Cardiac fibroblast (primary cell): ENCODE measurements around the gene SH3RF3.

Source experiments
- DNase-seq, 2 donors: peaks; one replicate each; pipeline versions ENCODE4 v3.0.0 to v3.0.0-alpha.2; 2010; ENCODE audit warnings: low read depth in 2 of 2
- H3K4me3 ChIP-seq, 2 donors: replicated peaks in 1 of 2; 1 replicate in 1 of 2; 2 replicates in 1 of 2; pipeline ENCODE4 v1.5.1; 2011; ENCODE audit warnings: low read depth in 2 of 2, low read length in 2 of 2, mild to moderate bottlenecking in 2 of 2, moderate library complexity in 1 of 2
- CTCF ChIP-seq: IDR thresholded peaks from one replicate; pipeline ENCODE4 v1.5.1; 2011; ENCODE audit warnings: low read depth, mild to moderate bottlenecking, low read length, inconsistent platforms

SH3RF3 gene

DNA sequence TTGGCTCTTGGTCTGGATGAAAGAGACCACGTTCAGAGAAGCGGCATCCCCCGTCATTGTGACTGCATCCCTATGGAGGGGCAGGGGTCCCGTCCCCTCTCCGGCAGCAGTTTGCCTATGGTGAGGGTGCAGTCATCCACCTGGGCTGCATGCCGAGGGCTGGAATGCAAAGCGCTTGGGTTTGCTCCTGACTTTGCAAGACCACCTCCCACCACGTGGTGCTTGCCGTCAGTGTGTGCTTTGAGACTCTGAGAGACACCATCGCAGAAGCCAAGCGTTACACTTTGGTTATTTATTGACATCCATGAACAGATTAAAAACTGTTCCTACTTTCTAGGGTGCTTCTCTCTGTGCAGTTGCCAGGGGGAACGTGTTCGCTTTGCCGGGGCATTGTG is 59.5 kb downstream of the SH3RF3 start:
- DNase-seq, result no peak
- no peak for TF ChIP-seq CTCF
- H3K4me3 ChIP-seq, result no peak overlapping the region

DNA sequence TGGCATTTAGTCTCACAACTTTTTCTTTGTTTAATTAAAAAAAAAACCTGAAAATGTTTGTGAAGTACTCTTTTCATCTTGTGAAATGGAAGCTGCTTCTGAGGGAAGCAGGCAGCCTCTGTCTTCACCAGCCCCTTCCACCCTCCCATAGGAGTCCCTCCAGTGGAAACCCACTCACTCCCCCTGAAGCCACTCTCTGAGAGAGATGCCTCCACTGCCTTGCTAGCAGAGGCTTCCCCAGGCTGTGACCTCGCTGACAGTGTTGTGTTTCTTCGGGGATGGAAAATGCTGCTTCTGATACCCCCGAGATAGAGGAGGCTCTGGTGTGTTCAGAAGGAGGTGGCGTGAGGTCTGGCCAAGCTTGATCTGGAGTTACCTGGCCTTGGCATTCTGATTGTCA is 59.9 kb downstream of the SH3RF3 start:
- TF ChIP-seq CTCF, result no peak
- no peak for DNase-seq
- H3K4me3 ChIP-seq, result no peak overlapping the region

- no peak overlapping the region for H3K4me3 ChIP-seq
- no peak for TF ChIP-seq CTCF
- DNase-seq, result peak in 1 of 2 donors; percentile 21
These were observed 60.7 kb downstream of the SH3RF3 start for GRCh38 chr2:109189751-109190150.

DNA sequence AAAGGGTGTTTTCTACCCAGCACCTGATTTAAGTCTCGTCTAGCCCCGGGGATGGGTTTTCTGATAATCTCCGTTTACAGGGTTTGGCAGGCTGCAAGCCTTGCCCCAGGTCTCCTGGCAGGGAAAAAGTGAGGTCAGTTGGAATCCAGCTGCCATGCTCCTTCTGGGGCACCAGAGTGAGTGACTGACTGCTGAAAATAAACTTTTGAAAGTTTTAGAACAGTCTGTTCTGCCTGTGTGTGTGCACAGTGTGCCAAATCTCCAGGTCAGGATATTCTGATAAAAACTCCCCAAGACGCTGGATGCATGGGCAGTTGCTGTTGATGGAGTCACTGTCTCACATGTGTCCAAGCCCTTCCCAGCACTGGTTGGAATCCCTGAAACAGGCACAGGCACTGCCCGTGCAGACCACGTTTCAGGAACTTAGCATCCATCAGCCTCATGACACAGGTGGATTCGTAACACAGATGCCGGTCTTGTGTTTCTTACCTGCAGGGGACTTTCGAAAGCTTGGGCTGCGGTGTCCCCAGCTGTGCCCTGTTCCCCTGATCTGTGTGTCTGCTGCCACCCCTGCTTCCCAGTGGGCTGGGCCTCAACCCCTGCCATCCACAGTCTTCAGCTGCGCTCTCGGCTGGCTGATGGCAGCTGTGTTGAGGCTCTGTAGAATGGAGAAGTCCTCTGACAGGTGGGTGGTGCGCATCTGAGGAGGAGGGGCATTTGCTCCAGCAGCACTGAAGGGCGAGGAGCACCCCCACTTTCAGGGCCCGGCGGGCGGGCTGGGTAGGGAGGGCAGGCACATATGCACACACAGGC is 65.0 kb downstream of the SH3RF3 start:
- TF ChIP-seq CTCF, result no peak
- no peak overlapping the region for H3K4me3 ChIP-seq
- DNase-seq, result no peak

DNA sequence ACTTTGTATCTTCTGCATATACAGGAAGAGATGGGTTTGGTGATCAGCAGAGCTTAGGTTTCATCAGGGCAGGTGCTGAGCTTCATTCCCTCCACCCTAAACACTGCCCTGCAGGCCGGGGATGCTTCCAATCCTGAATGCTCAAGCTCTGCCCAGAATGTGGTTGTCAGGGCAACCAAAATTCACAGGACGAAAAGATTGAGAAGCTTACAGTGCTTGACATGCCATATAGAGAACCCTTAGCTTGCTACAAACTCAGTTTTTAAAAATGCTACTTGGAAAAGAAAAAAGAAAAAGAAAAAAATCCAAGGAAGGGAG is 65.6 kb downstream of the SH3RF3 start:
- DNase-seq, result no peak
- no peak overlapping the region for H3K4me3 ChIP-seq
- TF ChIP-seq CTCF, result no peak

DNA sequence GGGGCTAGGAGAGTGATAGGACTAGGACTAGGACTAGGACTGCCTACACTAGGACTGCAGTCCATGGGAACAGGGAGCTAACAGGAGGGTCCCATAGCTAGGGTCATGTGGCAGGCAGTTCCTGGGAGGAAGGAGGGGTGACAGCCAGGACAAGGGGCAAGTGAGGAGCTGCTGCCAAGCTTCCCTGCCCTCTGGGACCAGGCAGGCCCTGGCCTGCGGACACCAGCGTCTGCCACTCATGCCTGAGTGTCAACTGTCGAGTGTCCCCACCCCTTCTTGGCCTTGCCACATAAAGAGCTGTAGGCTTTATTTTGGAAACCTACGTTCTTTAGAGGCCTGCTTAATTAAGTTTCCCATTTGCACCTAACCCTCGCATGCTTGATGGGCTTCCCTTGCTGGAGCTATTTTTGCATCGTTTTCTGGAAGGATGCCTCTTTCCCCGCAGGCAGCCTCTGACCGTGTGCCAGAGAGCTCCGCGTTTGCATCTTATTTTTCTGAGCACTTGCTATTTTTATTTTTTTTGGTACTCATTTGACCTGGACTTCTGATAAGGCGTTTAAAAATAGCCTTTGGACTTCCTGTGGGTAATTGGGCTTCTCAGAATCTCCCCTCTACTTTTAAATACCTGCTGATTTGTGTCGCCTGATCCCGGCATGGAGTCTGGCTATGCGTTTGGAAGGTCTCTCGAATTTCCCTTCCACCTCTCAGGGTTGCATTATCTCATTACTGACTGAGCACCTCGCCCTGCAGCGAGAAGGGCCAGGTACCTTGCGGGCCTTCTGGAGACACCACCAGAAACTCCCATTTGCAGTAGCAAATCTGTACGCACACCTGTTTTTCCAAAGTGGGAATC is 66.4 kb downstream of the SH3RF3 start:
- no peak for TF ChIP-seq CTCF
- H3K4me3 ChIP-seq, result no peak overlapping the region
- peak in 1 of 2 donors; percentile 34 for DNase-seq
